Activated effector memory CD4-positive, alpha-beta T cell treated with anti-CD3 and anti-CD28 coated beads, Interleukin-2, amount 50 U/mL, for 16 hours (primary cell): ENCODE measurements around the gene DEGS2.

Experiments
- DNase-seq: peaks from one replicate; pipeline ENCODE4 v3.0.0-alpha.2; 2020

DEGS2 gene

DNA sequence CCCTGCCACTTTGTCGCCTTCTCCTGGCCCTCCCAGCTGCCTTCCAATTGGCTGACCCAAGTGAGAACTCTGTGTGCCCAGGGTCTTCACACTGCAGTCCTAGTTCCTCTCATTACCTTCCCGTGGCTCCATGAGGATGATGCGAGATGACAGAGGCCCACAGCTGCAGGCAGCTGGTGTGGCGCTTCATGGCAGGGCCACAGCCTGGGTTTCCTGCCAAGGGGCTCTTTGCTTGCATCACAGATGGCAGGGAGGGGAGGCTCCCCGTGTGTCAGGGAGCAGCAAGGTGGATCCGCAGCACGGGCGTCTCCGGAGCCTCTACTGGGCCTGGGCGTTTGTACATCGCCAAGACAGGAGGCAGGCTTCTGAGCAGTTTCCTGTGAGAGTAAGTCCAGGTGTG is 28.9 kb downstream of the DEGS2 start:
- DNase-seq: no peak

DNA sequence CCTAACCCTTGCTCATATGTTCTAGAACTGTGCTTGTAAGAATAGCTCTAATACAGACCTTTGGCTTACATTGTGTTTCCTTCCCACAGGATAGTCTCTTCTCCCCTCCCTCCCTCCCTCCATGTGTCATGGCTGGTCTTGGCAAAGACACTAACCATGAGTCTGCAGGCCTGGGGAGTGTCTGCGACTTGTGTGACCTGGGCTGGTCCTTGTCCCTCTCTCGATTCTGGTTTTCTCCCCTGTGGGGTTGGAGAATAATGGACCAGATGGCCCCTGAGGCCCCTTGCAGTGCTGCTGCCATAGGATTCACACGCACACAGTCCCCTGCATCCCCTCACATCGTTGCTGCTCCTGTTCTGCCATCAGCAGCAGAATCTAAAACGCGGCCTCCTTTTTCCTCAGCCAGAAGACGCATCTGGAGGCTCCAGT is 30.3 kb downstream of the DEGS2 start:
- no peak for DNase-seq

DNA sequence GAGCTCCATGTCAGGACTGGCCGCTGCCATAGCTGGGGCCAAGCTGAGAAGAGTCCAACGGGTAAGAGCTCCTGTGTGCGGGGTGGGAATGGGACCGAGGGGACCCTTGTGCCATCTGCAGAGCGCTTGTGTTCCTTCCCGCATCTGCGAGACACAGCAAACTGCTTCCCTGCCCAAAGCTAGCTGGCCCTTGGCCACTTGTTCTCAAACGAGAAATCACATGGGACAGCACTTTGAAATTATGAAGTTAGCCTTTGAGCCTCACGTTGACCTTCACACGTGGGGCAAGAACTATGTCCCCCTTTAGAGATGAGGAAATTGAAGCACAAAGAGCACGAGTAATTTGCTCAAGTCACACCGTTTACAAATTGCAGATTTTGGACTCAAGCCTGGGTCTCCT is 30.8 kb downstream of the DEGS2 start:
- no peak for DNase-seq

DNA sequence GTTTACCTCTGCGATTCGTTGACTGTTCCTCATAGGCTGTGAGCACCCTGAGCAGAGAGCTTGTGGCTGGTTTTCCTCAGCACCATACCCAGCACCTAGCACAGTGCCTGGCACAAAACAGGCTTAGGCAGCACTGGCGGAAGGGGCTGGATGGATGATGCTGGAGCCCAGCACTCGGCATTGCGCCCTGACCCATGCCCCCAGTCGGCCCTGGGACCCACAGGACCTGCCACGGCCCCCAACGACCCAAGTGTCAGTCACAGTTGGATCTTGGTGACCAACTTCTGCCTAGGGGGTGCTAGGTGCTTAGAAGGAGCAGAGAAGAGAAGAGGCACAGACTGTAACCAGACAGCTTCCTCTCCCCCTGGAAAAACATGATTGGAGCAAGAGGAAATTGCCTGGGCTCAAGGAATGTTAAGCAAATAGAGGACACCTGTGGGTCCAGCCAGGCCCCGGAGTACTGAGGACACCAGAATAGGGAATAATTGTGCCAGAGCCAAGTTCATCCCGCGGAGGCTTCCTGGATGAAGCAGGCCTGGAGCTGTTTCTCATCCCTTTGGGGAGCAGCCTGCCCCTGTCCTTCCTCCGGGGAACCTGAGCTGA is 31.5 kb downstream of the DEGS2 start:
- DNase-seq: no peak

DNA sequence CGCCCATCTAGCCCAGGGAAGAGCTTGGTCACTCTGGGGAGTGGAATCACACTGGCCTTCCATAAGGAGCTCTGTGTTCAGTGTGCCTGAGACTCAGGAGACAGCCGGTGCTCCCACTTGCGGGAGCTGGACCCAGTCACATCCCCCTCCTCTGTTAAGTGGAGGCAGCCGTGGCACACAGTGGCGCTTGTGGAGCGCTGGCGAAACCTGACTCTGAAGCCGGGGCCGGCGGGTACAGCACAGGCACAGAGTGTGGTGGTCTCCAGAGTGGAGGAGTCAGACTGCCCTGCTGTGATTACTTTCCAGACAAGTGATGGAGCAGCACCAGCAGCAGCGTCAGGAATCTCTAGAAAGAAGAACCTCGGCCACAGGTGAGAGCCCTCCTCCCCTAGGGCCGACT is 33.0 kb downstream of the DEGS2 start:
- no peak for DNase-seq

DNA sequence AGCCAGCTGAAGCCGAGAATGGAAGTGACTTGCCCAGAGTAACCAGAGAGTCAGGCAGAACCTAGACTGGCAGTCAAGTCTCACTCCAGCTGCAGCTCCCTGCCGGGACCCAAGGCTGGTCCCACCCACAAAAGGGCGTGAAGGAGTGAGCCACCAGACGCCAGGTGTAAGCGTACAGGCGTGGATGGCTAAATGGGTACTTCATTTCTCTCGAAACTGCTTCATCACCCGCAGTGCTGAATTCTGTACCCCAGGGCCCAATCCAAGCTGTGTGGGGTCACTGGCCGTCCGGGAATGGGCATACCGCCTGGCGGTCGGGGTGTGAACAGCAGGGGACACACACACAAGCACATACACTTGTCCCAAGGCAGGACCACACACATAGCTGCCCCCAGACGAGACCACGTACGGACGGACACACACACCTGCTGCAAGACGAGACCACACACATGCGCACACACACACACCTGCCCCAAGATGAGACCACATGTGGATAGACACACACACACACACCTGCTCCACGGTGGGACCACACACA is 34.8 kb downstream of the DEGS2 start:
- DNase-seq: no peak

DNA sequence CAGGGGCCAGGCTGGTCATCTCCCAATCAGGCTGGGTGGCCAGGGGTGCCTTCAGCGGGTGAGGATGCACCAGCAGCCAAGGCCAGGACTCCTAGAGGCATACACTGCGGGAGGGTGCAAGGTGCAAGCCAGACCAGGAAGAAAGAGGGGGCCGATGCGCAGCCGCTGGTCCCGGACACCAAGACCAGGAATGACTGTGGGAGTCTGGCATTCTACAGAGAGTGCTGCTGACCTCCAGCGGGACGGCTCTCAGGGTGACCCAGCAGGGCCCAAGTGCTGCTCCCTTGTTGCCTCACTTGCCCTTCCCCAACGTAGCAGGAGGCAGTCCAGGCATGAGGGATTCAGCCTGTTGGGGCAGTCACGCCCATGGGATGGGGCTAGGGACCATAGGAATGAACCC is 35.8 kb downstream of the DEGS2 start:
- DNase-seq: no peak

DNA sequence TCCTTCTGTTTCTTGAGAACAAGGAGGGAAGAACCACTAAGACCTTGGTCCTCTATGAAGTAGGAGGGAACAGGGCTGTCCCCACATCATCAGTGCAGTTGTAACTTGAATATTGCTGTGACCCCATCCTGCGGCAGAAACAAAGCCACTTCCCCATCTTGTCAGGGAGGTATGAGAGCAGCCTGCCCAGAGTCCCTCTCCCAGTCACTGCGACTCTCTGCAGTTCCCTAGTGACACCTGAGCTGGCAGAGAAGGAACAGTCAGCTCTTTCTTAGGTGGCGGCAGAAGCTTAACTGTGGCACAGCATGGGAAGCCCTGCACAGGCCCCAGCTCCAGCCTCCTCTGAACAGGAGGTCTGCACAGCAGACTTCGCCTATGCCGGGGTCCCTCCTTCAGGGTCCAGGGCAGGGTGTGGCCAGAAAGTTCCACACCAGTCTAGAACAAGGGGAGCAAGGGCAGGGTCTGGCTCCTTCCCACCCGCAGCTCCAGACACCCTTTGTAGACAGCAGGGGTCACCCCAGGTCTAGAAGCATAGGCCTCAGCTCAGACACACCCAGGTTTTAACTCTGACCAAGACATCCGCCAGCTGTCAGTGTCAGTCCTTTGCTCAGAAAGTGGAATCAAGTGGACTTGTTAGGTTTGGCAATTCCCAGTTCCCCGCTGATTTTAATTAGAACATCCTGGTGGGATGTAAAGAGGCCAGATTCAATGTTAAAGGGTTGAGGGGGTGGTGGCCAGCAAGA is 36.8 kb downstream of the DEGS2 start:
- no peak for DNase-seq

DNA sequence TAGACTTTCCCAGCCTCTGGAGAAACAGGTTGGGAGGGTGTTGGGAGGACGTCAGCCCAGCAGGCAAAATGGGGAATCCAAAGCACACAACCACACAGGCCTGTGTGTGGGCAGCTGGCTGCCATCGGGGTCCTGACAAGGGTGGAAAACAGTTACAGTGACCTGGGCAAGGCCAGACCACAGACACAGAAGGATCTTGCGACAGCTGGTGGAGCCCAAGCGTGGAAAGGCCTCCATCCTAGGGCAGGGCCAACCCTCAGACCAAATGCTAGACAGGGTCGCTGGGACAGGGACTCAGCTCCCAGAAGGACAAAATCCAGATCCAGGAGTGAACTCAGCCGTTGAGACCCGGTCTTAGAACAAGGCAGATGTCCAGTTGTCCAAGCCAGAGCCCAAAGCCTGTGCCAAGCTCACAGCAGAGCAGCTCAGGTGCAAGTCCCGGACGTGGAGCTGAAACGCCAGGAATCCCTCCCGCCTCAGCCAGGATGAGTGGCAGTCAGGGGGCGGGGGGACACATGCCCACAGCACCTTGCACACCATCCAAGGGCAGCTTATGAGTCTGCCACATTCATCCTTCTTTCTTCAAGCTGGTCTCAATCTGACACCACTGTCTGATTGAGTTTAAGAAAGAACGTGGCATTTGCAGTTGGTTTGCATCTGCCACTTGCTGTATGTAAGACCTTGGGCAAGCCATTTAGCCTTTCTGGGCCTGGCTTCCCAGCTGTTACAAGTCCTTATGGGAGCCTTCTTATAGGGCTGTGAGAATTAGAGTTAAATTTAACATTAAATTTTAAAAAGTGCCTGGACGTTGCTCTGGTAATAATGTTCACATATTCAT is 37.6 kb downstream of the DEGS2 start:
- no peak for DNase-seq

DNA sequence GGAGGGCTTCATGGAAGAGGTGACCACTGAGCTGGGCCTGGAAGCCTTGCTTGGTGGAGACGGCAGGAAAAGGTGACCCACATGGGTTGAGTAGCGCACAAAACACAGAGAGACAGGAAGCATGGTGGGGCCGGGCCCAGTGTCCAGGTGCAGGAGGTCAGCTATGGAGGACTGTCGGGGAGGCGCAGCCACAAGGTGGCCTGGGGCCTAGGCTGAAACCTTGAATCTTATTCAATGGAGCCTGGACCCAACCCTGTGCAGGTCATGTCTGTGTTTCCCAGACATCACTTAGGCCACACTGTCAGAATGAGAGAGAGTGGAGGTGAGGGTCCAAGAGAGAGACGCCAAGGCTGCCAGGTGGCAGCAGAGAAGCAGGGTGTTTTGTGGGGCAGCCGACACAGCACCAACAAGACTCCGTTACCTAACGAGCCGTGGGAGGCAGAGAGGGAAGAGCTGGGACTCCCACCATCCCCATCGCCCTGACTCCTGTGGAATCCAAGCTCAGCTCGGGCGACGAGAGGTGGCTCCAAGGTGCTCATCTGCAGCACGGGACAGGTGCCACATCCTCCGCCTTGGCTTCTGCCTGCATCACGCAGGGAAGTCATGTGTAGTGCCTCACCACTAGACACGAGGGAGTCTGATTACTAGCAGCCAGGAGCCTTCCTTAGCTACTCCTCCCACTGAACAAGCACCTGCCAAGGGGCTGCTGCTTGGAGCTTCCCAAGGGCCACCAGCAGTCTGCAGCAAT is 38.7 kb downstream of the DEGS2 start:
- no peak for DNase-seq

DNA sequence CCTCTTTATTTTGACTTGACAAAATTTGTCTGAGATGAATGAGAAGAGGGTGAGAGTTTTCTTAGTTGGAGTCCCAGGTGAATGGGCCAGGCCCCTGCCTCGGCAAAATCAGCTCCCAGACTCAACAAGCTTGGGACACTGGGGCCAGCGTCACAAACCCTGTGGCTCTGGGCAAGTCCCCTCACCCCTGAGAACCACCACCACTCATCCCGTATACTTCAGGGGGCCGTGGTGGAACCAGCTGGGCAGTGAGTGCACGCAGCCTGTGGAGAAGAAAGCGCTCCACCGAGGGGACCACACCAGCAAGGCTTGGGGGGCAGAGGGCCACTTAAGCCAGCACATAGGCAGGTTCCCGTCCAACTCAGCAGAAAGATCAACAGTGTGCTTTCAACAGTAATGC is 40.2 kb downstream of the DEGS2 start:
- no peak for DNase-seq

DNA sequence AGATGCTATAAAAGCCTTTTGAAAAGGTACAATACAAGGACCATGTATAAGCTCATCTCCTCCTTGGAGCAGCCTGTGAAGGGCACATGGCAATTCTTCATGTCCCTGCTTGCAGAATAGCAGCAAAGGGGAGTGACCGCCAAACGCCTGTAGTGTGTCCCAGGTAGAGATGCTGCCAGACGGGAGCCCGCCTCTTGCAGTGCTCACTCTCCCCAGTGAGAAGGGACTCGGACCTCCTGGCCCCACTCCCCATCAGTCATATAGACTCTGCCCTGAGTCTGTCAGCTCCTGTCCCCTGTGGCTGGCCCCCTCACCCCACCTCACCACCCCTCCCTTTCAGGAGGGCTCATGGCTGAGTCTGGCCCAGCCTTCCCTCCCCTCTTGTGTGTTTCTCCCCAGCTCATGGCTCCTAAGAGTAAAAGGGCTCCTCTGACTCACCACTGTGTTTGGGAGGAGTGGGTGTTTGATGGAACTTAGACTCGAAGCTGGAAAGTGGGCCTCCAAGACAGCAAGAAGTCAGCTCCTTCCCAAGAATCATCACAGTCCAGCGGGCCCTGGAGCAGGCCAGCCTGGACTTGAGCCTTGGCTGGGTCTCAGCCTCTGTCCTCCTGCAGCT is 40.9 kb downstream of the DEGS2 start:
- no peak for DNase-seq

DNA sequence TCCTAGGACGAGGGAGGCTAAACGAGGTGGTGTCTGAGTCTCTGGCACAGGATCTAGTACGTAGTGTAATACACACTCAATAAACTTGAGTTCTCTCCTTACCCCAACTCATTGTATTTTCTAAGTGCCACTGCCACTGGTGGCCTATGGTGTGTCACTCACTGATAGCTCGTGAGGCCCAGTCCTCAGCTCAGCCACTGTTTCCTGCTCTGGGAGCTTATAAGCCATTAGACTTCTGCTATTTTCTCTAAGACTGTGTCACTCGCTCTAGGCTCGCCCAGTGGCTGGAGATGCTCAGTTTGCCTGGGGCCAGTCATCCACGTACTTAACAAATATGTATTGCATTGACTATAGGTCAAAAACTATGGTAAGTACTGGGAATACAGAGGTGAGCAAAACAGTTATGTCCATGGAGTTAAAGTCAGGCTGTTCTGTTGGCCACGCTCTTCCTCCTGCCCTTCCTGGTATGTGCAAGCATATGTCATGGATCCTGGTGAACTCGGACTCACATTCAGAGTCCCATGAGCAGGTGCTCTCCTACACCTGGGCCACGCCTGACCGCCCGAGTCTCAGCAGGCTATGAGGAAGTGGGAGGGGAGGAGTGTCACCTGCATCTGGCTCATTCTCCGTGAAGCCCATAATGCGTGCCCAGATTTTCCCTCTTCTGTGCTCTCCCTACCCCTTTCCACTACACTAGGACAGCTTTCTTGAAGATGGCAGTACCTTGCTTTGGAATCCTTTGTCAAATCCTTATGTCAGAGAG is 41.6 kb downstream of the DEGS2 start:
- DNase-seq: no peak

DNA sequence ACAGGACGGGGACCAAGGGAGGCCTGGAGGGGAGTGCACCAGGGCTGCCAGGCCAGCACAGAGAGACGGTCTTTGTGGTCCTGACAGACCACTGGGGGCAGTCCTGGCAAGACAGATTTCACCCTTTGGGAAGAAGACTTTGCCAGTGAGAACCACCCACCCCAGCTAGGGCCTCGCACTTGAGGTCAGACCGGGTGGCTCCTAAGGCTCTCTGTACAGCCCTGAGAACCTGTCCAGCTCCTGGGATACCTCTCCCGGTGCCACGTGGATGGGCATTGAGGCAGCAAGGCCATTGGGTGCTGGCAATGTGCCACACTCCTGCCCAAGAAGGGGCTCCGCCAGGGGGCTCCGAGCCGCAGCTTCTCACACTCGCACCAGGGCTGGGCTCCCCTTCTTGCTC is 42.4 kb downstream of the DEGS2 start:
- no peak for DNase-seq

DNA sequence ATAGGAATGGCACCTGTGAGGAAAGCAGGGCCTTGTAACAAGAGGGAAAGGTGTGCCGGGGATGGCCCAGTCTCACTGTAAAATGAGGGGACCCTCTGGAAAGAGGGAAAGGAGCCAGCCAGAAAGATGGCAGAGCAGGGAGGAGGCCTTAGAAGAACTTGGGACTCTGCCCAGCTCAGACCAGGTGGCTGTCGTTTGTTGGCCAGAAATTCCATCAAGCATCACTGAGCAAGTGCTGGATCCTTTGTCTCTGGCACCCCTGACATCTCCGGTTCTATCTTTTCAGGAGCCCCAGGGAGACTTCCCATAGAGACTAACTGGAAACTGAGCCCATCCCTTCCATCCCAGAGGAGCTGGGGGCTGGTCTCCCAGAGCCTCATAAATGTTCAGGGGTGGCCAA is 43.3 kb downstream of the DEGS2 start:
- no peak for DNase-seq

DNA sequence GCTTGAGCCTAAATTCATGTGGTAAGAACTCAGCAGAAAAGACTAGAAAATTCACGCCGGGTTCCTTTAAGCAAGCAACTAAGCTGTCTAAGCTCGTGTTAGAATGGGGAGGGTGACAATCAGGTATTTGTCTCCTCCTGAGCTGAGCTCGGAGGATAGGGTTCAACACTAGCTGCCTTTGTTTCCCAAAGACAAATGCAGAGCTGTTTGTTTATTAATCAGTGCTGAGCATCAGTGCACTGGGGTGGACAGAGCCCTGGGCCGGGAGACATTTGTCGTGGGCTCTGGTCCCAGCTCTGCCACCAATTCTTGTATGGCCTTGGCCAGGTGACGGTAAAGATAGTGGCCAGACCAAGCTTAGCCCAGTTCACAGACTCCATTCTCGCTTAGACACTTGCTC is 43.7 kb downstream of the DEGS2 start:
- no peak for DNase-seq

DNA sequence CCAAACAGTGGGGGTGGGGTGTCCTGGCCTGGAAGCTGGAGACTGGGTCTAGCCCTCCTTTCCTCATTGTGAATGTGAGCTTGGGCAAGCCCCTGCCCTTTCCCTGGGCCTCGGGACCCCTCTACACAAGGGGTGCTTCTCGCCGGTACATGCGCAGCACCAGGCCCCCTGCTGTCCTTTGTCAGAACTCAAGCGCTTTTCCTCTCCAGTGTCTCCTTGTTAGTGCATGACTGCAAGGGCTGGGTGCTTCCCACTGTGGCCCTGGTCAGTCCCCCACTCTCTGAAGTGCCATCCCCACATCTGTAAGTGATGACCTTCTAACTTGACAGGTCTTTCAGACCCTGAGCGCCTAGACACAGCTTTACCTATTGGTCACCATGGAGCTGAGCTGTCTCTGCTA is 44.2 kb downstream of the DEGS2 start:
- no peak for DNase-seq

DNA sequence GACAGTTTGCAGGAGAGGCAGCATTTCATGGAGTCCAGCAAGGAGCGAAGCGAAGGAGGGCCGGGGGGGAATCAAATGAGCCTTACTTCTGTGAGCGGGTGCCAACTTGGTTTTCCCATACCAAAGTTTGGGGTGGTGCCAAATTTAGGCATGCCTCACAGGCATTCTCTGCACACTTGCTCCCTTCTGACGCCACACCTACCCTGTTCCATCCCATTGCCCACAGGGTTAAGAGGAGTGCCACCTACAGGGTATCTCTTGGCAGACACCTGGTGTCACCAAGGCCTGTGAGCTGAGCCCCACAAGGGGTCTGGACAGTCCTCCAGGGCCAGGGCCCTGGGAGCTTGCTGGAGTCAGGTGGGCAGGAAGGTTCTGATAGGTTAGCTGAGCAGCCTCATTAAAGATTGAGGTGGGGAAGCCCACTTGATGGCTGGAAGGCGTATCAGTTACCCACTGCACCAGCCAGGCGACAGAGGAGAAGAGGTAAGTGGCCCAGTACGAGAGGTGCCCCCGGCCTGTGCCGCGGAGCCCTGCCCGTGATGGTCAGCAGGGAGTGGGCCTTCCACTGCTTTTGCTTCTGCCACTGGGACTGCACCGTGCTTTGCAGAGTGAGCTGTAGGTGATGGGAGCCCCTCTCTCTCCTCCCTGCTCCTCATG is 45.2 kb downstream of the DEGS2 start:
- DNase-seq: no peak

DNA sequence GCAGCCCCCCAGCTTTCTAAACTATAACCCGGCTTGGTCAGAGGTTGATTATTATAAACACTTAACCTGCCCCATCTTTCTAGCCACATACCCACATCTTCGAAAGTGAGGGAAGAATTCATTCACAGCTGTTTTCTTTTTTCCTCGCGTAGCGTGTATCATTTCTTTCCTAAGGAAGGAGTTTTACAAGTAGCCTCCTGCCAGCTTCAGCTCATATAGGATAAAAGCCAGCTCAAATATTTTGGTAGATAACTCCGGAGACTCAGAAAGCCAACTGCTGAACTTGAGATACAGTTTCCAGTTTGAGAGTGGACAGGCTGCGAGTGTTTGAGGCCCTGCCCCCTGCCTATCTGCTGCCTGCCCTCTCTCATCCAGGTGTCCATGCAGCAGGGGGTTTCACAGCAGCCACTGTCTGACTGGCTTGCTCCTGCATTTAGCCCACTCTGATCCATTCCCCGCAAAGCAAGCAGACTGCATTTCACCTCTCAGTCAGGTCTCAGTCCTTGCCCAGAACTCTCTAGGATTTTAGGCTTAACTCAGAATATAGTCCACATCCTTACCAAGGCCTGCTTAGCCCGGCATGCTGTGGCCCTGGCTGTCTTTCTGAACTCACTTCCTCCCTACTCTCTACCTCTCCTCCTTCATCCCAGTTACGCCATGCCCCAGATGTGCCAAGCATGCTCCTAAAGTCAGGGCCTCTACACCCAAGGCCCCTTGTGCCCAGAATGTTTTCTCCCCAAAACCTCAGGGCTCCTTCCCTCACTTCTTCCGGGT is 47.3 kb downstream of the DEGS2 start:
- no peak for DNase-seq

DNA sequence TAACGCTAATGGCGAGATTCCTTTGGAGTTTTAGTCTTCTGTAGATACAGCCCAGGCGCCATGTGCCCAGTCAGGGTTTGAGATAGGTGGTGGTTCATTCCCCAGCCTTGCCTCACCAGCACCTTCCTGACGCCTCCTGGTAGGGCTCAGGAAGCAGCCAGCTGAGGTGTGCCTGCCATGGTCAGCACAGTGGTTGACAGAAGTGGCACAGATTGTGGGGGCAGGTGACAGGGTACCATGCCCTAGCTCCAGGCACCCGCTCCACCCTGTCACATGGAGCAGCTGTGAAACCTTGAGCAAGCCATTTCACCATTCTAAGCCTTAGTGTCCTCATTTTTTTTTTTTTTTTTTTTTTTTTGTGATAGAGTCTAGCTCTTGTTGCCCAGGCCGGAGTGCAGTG is 48.6 kb downstream of the DEGS2 start:
- no peak for DNase-seq

DNA sequence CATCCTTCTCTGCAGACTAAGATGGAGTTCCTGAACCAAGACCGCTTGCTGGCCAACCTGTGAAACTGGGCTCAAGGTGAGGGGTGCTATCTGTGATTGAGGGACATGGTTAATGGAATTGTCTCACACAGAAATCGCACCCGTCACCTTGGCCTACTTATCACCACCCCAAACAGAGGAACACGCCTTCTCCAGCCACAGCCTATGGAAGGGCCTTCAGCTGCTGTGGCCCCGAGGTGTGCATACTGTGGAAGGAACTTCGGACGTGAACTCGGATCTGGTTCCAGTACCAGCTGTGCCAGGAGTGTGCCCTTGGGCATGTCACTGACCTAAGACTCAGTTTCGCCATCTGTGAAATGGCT is 49.9 kb downstream of the DEGS2 start:
- no peak for DNase-seq
